Bronchial epithelial cell (primary cell): ENCODE results near the gene LENG8. TPM values are rescaled to one million over a fixed set of nuclear protein-coding genes. Genes with fewer than 3 reads are reported as not detected.
A peak's percentile ranks its signal among the peaks of the same experiment; 100 is the strongest.

ENCODE experiments used
- DNase-seq: peaks from one replicate; pipeline ENCODE4 v3.0.0-alpha.2; 2010; ENCODE audit warnings: low read depth
- FAIRE-seq: peaks from 2 replicates; lab custom pipeline; 2011; peaks lifted over from hg19 to GRCh38; lab: Jason Lieb, UNC
- H3K27me3 ChIP-seq: 2 replicates; pipeline ENCODE4 v1.5.1; 2011; ENCODE audit warnings: low read length; ENCODE audit not compliant: control insufficient read depth, insufficient read depth
- H3K36me3 ChIP-seq: 2 replicates; pipeline ENCODE4 v1.5.1; 2011; ENCODE audit warnings: low read length; ENCODE audit not compliant: control insufficient read depth, insufficient read depth
- H3K4me3 ChIP-seq: 2 replicates; pipeline ENCODE4 v1.5.1; 2011; ENCODE audit warnings: mild to moderate bottlenecking, low read depth, low read length, control low read depth
- total RNA-seq: library from RNA; depleted of rRNA; stranded (reverse); fragments of >200 nt; gene quantifications from 2 replicates; pipeline ENCODE4 v1.2.1, GENCODE V29; 2014
- TF ChIP-seq, protein P1 (sequence below): IDR thresholded peaks from 2 replicates; pipeline ENCODE4 v1.5.1; 2011; ENCODE audit warnings: mild to moderate bottlenecking, moderate library complexity, low read length, control low read depth, inconsistent platforms; ENCODE audit not compliant: insufficient read depth, severe bottlenecking

LENG8 gene
- total RNA-seq, 1 donor from 2014 or later = 26.3 TPM

DNA sequence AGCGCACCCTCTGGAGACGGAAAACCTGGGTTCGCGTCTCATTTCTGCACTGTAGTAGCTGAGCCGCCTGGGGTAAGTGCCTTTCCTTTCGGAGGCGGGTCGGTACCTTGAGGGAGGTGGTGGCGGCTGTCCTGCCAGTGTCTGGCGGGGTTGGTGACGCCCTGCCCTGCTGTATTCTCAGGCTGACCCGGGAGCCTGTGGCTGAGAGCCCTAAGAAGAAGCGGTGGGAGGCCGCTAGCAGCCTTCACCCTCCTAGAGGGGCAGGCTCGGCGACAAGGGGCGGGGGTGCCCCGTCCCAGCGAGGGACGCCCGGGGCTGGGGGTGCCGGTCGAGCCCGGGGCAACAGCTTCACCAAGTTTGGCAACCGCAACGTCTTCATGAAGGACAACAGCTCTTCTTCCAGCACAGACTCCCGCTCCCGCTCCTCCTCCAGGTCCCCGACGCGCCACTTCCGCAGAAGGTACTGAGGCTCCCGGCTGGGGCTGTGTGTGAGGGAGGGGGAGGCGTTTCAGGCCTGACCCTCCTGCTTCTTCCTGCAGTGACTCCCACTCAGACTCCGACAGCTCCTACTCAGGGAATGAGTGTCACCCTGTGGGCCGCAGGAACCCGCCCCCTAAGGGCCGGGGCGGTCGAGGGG lies 6.9 kb downstream of the LENG8 start:
- TF ChIP-seq, protein P1, sequence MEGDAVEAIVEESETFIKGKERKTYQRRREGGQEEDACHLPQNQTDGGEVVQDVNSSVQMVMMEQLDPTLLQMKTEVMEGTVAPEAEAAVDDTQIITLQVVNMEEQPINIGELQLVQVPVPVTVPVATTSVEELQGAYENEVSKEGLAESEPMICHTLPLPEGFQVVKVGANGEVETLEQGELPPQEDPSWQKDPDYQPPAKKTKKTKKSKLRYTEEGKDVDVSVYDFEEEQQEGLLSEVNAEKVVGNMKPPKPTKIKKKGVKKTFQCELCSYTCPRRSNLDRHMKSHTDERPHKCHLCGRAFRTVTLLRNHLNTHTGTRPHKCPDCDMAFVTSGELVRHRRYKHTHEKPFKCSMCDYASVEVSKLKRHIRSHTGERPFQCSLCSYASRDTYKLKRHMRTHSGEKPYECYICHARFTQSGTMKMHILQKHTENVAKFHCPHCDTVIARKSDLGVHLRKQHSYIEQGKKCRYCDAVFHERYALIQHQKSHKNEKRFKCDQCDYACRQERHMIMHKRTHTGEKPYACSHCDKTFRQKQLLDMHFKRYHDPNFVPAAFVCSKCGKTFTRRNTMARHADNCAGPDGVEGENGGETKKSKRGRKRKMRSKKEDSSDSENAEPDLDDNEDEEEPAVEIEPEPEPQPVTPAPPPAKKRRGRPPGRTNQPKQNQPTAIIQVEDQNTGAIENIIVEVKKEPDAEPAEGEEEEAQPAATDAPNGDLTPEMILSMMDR = no peak
- H3K36me3 ChIP-seq = peaks cover 54% of the 10 kb centered on the region
- no peak overlapping the region for H3K4me3 ChIP-seq
- no peaks in the 10 kb centered on the region for H3K27me3 ChIP-seq
- no peak for FAIRE-seq
- DNase-seq = no peak

- Histone ChIP-seq H3K36me3 (peaks cover 54% of the 10 kb centered on the region), H3K27me3 (no peaks in the 10 kb centered on the region), H3K4me3 (no peak overlapping the region)
- FAIRE-seq (no peak), DNase-seq (no peak)
- TF ChIP-seq, protein P1 = no peak
Observed at GRCh38 chr19:54456423-54457373, 7.7 kb downstream of the LENG8 start.

DNA sequence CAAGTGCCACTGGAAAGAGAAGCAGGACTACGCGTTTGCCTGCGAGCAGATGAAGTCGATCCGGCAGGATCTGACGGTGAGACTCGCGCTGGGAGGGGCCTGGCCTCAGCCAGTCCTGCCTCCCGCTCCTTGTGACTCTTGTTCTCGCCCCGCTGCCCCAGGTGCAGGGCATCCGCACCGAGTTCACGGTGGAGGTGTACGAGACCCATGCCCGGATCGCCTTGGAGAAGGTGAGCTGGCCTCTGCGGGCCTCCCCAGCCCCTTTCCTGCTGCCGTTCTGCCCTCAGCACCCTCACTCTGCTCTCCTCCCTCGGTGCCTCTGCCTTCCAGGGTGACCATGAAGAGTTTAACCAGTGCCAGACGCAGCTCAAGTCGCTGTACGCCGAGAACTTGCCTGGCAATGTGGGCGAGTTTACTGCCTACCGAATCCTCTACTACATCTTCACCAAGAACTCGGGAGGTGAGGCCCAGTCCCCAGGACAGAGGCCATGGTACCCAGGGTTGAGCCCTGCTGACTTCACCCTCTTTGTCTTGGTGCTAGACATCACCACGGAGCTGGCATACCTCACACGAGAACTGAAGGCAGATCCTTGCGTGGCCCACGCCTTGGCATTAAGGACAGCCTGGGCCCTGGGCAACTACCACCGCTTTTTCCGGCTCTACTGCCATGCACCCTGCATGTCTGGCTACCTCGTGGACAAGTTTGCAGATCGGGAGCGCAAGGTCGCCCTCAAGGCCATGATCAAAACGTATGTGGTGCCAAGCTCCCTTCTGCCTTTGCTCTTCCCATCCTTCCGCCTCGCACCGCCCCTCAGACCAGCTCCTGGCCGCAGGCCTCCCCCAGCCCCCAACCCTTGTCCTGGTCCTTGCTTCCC lies 9.0 kb downstream of the LENG8 start:
- H3K36me3 ChIP-seq = peaks cover 47% of the 10 kb centered on the region
- no peak for FAIRE-seq

DNA sequence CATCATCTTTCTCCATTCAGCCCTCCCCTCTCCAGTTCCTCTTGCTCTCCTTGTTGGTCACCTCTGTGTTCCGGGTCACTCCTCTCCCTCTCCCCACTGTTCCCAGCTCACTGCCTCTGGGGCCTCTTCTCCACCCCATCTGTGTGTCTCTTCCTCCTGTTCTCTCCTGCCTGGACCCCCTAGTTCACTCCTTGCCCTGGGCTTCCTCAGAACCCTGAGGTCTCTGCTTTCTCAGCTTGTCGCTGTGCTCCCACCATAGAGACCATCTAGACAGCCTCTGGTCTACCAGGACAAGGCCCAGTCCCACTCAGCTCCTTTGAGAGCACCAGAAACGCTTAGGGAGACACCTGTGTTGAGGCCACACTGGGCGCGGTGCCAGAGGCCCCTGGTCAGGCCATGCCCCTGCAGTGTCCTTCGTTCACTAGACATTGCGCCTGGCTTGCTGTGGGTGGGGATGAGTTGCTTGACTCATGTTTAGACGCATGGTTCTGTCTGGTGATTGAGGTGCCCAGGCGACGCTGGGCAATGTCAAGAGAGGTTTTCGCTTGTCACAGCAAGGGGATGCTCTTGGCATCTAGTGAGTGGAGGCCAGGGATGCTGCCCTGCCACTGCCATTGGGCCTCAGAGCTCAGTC lies 9.8 kb downstream of the LENG8 start:
- Histone ChIP-seq H3K27me3 (no peaks in the 10 kb centered on the region), H3K36me3 (peaks cover 45% of the 10 kb centered on the region), H3K4me3 (no peak overlapping the region)
- TF ChIP-seq, protein P1 = no peak
- DNase-seq (no peak), FAIRE-seq (no peak)

More for the DNA sequence above, 9.0 kb downstream of the LENG8 start:
- TF ChIP-seq, protein P1 = no peak
- H3K27me3 ChIP-seq = no peaks in the 10 kb centered on the region
- DNase-seq = no peak
- H3K4me3 ChIP-seq = no peak overlapping the region

GRCh38 chr19:54459282-54460229 lies 10.6 kb downstream of the LENG8 start:
- H3K4me3 ChIP-seq = no peak overlapping the region
- DNase-seq = no peak
- H3K36me3 ChIP-seq = peaks cover 39% of the 10 kb centered on the region
- FAIRE-seq = peak; percentile 64
- H3K27me3 ChIP-seq = no peaks in the 10 kb centered on the region
- TF ChIP-seq, protein P1 = no peak
